Activated naive CD4-positive, alpha-beta T cell treated with anti-CD3 and anti-CD28 coated beads, Interleukin-2, amount 10 ng/mL, durations not matched to agents 7 days and 5 days (primary cell): ENCODE results near the gene WNT11.

ENCODE experiments used
- CTCF ChIA-PET: fragments of 350-600 bp; sonication (Branson Sonifier 250); formaldehyde crosslinking; loops from one replicate; lab custom pipeline; 2021; ENCODE audit warnings: antibody characterized with exemption; lab: Charles Lee
- DNase-seq: peaks from one replicate; pipeline ENCODE4 v3.0.0-alpha.2; 2020
- H3K27ac Mint-ChIP-seq: one replicate; pipeline ENCODE4 v1.8.0; 2021; ENCODE audit warnings: mild to moderate bottlenecking, moderate library complexity, mixed read lengths
- H3K27me3 Mint-ChIP-seq: one replicate; pipeline ENCODE4 v1.8.0; 2021; ENCODE audit warnings: mild to moderate bottlenecking, mixed read lengths
- H3K36me3 Mint-ChIP-seq: one replicate; pipeline ENCODE4 v1.8.0; 2021; ENCODE audit warnings: mixed read lengths
- H3K4me1 Mint-ChIP-seq: one replicate; pipeline ENCODE4 v1.8.0; 2021; ENCODE audit warnings: mixed read lengths
- H3K4me3 Mint-ChIP-seq: one replicate; pipeline ENCODE4 v1.8.0; 2021; ENCODE audit warnings: mild to moderate bottlenecking, moderate library complexity, mixed read lengths
- H3K9me3 Mint-ChIP-seq: one replicate; pipeline ENCODE4 v1.8.0; 2021; ENCODE audit warnings: mixed read lengths

WNT11 gene

DNA sequence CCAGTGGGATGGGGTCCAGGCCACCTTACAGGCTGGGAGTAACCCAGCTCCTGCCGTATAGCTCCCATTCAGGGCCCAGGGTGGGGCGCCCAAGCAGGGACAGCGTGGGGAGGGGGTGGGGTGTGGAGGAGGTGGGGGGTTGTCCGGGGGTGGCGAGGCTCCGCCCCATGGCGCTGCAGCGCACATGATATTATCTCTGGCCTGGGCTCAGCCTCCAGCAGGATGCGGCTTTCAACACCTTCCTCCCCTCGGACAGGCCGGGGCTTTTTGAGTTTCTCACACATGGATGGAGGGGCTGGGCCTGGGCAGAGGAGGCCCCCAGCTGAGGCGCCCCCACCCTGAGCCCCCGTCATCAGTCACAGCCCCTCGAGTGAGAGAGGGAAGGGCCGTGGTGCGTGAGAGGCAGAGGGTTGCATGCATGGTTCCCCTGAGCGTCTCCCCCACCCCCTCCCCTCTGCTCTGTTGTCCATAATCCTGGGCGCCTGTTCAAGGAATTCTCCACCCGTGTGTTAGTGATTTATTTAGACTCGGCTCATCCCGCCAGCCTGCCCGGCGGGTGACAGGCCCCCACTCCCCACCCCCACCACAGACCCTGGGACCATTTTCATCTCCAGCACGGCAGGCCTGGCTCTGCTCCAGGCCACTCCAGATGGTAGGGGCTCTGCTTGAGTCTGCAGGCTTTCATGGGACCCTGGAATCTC is 44.9 kb downstream of the WNT11 start:
- CTCF ChIA-PET: interaction anchor here (0.8 to 1.7 kb wide), 2 partner anchors 9 kb away, joined by 4 to 5 read pairs; no protein-coding TSS in a partner anchor
- no peaks in the 10 kb centered on the region for H3K4me1 Mint-ChIP-seq
- H3K4me3 Mint-ChIP-seq: no peak overlapping the region
- H3K36me3 Mint-ChIP-seq: no peaks in the 10 kb centered on the region
- H3K27me3 Mint-ChIP-seq: peaks cover 15% of the 10 kb centered on the region
- no peaks in the 10 kb centered on the region for H3K9me3 Mint-ChIP-seq
- no peak overlapping the region for H3K27ac Mint-ChIP-seq
- no peak for DNase-seq

DNA sequence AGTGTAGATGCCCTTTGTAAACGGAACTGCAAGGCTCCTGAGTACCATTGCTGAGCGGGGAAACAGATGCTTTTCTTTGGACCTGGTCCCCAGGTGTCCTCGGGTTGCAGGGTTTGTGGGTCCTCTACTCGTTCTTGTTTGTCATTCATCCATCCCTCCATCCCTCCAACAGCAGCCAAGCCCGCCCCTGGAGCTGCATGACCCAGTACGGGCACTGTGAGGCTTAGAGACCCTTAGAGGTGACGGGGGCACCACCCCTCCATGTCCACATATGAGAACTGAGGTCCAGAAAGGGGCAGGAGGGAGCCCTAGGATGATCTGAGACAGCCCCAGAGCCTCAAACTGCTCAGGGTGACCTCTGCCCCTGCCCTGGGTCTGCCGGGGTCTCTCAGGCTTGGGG is 45.4 kb downstream of the WNT11 start:
- no peaks in the 10 kb centered on the region for H3K36me3 Mint-ChIP-seq
- no peak overlapping the region for H3K4me3 Mint-ChIP-seq
- no peak overlapping the region for H3K27ac Mint-ChIP-seq
- H3K4me1 Mint-ChIP-seq: no peaks in the 10 kb centered on the region
- H3K27me3 Mint-ChIP-seq: peaks cover 18% of the 10 kb centered on the region
- H3K9me3 Mint-ChIP-seq: no peaks in the 10 kb centered on the region
- CTCF ChIA-PET: interaction anchor here (1.7 kb wide), 1 partner anchor 9 kb away, joined by 5 read pairs; no protein-coding TSS in a partner anchor
- DNase-seq: no peak

DNA sequence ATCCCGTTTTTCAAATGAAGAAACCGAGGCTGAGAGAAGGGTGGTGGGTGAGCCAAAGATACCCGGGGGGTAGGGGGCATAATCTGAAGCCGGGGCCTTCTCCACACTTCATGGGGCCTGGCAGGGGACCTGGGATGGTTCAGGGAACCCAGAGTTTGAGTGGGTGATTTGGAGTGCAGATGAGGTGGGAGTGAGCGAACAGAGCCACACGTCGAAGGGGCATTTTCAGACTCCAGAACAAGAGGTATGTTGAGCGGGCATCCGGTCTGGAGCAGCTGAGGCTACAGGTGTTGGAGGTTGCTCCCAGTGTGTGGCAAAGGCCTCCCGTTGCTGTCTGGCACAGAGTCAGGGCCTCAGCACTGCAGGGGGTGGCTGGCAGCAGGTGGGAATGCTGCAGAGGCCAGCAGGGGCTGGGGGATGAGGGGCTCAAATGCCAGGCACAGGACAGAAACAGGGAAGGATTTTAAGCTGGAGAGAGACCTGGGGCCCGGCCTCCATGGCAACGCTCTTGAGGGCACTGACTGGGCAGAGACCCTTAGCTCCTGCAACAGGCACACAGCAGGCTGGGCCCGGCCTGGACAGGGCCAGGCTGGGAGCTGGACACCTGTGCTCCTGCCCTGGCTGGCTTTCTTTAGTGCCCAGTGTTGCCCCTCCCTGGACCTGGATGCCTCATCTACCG is 46.2 kb downstream of the WNT11 start:
- Mint-ChIP-seq H3K27ac (no peak overlapping the region), H3K4me1 (no peaks in the 10 kb centered on the region), H3K9me3 (no peaks in the 10 kb centered on the region), H3K4me3 (no peak overlapping the region), H3K36me3 (no peaks in the 10 kb centered on the region), H3K27me3 (peaks cover 25% of the 10 kb centered on the region)
- CTCF ChIA-PET: interaction anchor here (1.7 kb wide), 1 partner anchor 8 kb away, joined by 5 read pairs; no protein-coding TSS in a partner anchor
- no peak for DNase-seq

DNA sequence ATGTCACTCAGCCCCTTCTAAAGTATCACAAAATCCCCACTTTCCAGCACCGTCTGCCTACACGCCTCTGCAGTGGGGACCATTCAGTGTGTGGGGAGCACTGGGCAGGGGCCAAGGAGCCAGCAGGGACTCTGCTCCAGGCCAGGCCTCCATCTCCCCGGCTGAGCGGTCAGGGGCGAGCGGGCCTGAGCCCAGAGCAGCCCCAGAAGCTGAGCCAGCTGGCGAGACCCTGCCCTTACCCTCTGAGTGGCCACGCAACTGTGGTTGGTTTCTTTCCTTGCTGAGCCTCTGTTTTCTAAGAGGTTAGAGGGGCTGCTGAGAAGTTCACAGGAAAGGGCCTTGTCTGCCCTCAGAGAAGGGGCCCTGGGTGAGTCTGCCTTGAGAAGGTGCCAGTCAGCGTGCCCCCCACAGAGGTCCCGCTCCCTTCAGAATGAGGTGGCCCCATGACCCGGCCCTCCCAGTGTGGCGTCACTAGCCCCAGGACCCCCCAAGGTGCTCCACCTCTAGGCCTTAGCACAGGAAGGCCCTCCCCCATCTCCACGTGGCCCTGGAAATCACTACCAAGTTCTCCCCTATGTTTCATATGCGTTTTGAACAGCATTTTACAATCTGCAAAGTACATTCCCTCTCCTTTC is 46.9 kb downstream of the WNT11 start:
- Mint-ChIP-seq H3K4me1 (no peaks in the 10 kb centered on the region), H3K4me3 (no peak overlapping the region), H3K36me3 (no peaks in the 10 kb centered on the region), H3K27ac (no peak overlapping the region), H3K27me3 (peaks cover 28% of the 10 kb centered on the region), H3K9me3 (no peaks in the 10 kb centered on the region)
- CTCF ChIA-PET: interaction anchor here (1.0 kb wide), 1 partner anchor 9 kb away, joined by 3 read pairs; no protein-coding TSS in a partner anchor
- no peak for DNase-seq

DNA sequence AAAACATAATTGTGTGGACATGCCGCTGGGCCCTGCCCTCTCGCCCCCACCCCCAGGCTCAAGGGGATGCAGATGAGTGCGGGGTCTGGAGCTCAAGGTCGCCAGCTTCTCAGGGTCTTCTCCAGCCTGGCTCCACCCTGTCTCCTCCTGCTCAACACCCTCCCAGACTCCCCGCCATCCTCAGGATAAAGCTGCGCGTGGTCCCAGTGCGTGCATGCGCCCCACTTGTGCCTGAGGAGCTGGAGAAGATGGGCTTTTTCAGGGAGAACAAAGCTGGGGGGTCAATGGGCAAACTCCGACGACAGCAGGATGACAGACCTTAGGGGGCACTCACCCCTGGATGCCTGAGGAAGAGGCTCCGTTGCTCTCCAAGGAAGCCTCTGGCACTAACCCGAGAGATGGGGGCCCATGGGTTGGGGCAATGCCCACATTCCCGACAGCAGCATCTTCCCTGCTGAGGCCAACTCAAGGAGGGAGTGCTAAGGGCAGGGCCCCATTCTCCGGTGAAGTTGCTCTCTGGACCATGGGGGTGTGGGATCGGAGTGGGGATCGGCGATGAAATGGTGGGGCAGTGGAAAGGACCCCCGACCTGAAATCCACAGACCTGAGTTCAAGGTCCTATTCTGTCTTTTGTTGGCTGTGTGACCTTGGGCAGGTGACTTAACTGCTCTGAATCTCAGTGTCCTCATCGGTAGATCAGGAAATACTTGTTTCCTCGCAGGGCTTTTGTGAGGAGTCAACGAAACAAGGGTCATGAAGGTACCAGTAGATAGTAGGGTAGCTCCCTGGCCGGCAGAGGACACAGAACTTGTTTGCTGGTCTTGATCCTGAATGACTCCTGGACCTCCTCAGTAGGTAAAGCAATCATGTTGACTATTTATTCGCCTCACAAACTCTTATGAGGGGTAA is 47.7 kb downstream of the WNT11 start:
- CTCF ChIA-PET: interaction anchor here (1.0 kb wide), 1 partner anchor 9 kb away, joined by 3 read pairs; no protein-coding TSS in a partner anchor
- H3K4me3 Mint-ChIP-seq: no peak overlapping the region
- H3K27me3 Mint-ChIP-seq: peaks cover 33% of the 10 kb centered on the region
- no peaks in the 10 kb centered on the region for H3K9me3 Mint-ChIP-seq
- no peaks in the 10 kb centered on the region for H3K36me3 Mint-ChIP-seq
- no peak overlapping the region for H3K27ac Mint-ChIP-seq
- DNase-seq: no peak
- peaks cover under 1% of the 10 kb centered on the region for H3K4me1 Mint-ChIP-seq

DNA sequence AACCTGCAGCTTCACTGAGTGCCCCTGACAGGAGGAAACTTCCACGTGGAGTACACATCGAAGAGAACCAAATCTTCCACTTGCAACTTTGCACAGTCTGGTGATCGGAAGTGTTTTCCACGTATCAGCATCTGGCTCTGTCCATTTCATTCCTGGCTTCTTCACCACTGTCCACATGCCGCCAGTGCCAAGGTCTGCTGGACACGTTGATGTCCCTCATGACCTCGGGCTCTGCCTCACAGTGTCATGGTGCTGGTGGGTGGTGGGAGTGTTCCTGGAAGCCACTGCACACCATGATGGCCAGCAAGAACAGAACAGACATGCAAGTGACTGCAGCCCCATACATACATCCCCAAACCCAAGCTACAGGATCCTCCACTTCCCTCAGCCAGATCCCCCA is 48.4 kb downstream of the WNT11 start:
- Mint-ChIP-seq H3K36me3 (no peaks in the 10 kb centered on the region), H3K27ac (no peak overlapping the region)

DNA sequence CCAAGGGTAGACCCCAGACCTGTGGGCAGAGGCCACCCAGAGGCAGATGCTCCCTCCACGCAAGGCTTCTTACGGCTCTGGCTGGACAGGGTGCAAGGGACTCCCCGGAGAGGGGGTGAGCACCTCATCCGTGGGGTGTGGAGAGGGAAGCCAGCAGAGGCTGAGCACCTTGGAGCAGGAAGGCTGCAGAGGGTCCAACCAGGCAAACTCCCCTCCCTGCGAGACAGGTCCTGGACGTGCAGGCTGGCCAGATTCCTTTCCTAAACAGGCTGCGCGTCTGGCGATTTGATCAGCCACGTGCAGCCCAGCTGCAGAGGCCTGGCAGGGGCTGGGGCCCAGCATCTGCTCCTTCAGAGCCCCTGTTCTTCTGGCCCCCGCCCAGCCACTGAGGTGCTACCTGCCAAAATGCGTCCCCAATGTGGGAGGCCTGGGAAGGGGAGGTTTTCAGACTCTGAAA is 49.3 kb downstream of the WNT11 start:
- Mint-ChIP-seq H3K36me3 (no peaks in the 10 kb centered on the region), H3K4me1 (peaks cover 17% of the 10 kb centered on the region), H3K27me3 (peaks cover 49% of the 10 kb centered on the region), H3K27ac (no peak overlapping the region), H3K9me3 (no peaks in the 10 kb centered on the region), H3K4me3 (no peak overlapping the region)
- no peak for DNase-seq
- CTCF ChIA-PET: interaction anchor here (1.2 kb wide), 1 partner anchor 451 kb away, joined by 3 read pairs; no protein-coding TSS in a partner anchor

More for the DNA sequence above, 48.4 kb downstream of the WNT11 start:
- Mint-ChIP-seq H3K4me1 (peaks cover 8% of the 10 kb centered on the region), H3K9me3 (no peaks in the 10 kb centered on the region), H3K4me3 (no peak overlapping the region), H3K27me3 (peaks cover 40% of the 10 kb centered on the region)
- CTCF ChIA-PET: interaction anchor here (0.6 kb wide), 2 partner anchors 290 to 331 kb away, joined by 3 to 5 read pairs; no protein-coding TSS in a partner anchor
- no peak for DNase-seq

DNA sequence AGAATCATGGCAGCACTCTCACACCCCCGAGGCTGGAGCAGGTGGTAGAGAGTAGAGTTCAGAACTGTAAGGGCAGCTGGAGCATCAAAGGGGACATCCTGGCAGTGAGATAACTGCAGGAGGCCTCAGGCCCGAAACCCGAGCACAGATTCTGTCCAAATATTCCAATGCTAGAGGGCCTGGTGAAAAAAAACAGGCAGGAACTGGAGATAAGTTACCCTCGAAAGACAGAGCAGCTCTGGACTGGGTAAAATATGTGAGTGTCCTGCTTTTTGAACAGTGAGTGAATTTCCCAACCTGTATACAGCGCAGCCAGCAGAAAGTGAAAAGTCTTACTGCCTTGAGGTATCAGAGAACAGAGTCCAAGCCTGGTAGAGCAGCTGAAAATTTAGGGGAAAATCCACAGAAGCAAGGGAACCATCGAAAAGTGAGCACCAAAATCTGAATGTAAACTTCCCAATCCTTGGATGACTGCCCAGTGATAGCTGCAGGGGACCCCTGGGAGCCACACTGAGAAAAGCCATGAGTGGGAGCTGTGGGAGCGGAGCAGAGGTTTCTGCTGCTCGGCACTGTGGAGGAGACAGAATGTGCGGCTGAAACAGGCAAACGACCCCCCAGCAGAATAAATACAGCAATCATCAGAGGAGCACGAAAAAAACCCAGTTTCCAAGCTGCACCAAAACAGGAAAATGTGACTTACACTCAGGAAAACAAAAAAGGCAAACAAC is 50.6 kb downstream of the WNT11 start:
- H3K27ac Mint-ChIP-seq: no peak overlapping the region

DNA sequence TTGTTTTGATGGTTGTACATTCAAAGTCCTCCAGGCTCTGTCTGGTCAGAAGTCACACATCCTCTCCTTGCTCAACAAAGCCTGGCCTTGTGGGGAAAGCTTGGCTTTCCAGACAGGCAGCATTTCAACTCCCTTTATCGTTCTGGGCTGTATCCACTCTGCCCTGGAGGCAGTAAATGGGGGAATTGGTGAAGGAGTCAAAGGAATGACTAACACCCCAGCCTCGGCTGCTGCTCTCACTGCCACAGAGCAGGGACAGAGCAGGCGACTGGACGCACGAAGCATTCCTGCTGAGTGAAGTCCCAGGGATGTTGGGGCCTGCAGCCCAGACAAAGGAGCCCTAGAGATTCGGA is 52.8 kb downstream of the WNT11 start:
- no peak overlapping the region for H3K4me3 Mint-ChIP-seq
- CTCF ChIA-PET: interaction anchor here (2.2 to 3.2 kb wide), 2 partner anchors 259 to 351 kb away, joined by 16 to 91 read pairs; no protein-coding TSS in a partner anchor
- no peaks in the 10 kb centered on the region for H3K36me3 Mint-ChIP-seq
- DNase-seq: peak; percentile 7
- no peaks in the 10 kb centered on the region for H3K9me3 Mint-ChIP-seq
- peaks cover 24% of the 10 kb centered on the region for H3K4me1 Mint-ChIP-seq
- peaks cover 68% of the 10 kb centered on the region for H3K27me3 Mint-ChIP-seq
- no peak overlapping the region for H3K27ac Mint-ChIP-seq

More for the DNA sequence above, 50.6 kb downstream of the WNT11 start:
- Mint-ChIP-seq H3K4me1 (peaks cover 24% of the 10 kb centered on the region), H3K36me3 (no peaks in the 10 kb centered on the region), H3K27me3 (peaks cover 56% of the 10 kb centered on the region), H3K9me3 (no peaks in the 10 kb centered on the region), H3K4me3 (no peak overlapping the region)
- peak; percentile 4 for DNase-seq
- CTCF ChIA-PET: interaction anchor here (0.6 to 1.2 kb wide), 3 partner anchors 138 to 558 kb away, joined by 3 read pairs; no protein-coding TSS in a partner anchor

DNA sequence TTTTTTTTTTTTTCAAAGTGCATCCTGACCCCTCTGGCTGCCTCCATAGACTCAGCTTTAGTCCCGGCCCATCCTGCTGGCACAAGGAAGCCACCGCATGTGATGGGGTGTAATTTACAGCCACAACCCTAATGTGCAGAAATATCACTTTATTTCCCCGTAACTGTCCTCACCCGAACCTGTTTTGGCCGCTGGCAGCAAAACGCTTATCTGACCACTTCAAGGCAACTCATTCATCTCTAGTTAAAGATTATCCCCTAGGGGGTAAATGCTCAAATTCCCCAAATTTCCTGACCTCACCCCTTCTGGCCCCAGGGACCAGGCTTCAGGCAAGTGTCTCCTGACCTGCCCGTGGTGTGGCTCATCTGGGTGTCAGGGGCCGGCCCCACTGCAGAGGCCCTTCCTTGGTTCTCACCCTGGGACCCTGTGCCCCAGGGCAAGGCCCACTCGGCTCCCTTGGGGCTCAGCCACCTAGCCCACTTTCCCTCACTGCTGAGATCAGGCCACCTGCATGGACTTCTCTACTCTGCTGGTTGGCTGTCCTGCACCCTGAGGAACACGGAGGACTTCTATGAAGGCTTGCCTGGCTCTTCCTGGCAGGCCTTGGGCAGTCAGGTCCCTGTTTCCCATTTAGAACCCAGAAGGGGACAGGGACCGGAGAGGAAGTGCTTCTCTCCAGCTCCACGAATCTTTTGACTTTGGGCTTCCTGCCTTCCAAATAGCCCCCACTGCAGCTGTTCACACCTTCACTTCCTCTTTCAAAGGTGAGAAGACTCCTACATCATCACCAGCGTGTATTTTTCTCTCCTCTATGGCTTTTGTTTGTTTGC is 53.3 kb downstream of the WNT11 start:
- peaks cover 65% of the 10 kb centered on the region for H3K27me3 Mint-ChIP-seq
- CTCF ChIA-PET: interaction anchor here (0.6 to 3.2 kb wide), 25 partner anchors 8 to 447 kb away, joined by 3 to 91 read pairs (median 4); no protein-coding TSS in a partner anchor
- H3K4me3 Mint-ChIP-seq: peak overlapping the region; percentile 45
- H3K27ac Mint-ChIP-seq: no peak overlapping the region
- DNase-seq: peak; percentile 30
- H3K36me3 Mint-ChIP-seq: no peaks in the 10 kb centered on the region
- no peaks in the 10 kb centered on the region for H3K9me3 Mint-ChIP-seq
- H3K4me1 Mint-ChIP-seq: peaks cover 24% of the 10 kb centered on the region

DNA sequence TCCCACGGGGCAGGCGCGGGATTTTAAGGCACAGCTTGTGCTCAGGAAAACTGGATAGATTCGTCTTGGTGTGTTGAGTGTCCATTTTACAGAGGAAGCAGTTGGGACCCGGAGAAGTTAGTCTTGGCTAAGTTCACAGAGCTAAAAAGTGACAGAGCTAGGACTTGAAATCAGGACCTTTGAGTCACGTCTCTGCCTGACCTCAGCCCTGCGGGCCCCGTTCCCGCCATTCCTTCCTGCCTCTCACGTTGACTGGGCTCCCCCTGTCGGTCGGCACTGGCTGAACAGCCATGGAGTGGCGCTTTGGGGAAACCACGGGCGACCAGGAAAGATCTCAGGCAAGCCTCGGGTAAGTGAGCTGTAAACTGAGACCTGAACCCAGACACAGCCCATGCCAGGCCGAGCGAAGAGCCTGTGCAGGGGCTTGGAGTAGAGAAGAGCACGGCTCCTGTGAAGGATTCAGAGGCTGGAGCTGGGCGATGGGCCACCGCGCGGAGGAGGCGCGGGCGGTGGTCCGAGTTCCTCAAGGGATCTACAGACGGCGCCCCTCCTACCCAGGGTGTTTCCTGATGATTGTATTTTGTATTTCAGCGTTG is 54.1 kb downstream of the WNT11 start:
- Mint-ChIP-seq H3K9me3 (no peaks in the 10 kb centered on the region), H3K27ac (no peak overlapping the region), H3K27me3 (peaks cover 64% of the 10 kb centered on the region), H3K36me3 (no peaks in the 10 kb centered on the region), H3K4me3 (peak overlapping the region; percentile 45), H3K4me1 (peaks cover 24% of the 10 kb centered on the region)
- DNase-seq: peak; percentile 88
- CTCF ChIA-PET: interaction anchor here (0.6 to 3.2 kb wide), 31 partner anchors 9 to 446 kb away, joined by 3 to 91 read pairs (median 4); no protein-coding TSS in a partner anchor
